Adipose tissue (tissue), 3 donors: ENCODE results near the gene EHBP1. TPM values are rescaled to one million over a fixed set of nuclear protein-coding genes. Genes with fewer than 3 reads are reported as not detected.

Experiments used
- H3K27ac ChIP-seq: one replicate; pipeline ENCODE4 v1.5.1; 2013; ENCODE audit warnings: low read depth, low read length
- WGBS, 3 donors: extraction: QIAGEN DNeasy Blood & Tissue Kit; methylation state at CpG; one replicate each; pipeline ENCODE4 v1.1.7; 2013; 5-methylcytosine and 5-hydroxymethylcytosine counted together
- polyA plus RNA-seq, 3 donors: library from polyadenylated mRNA; stranded (reverse); fragments of 200-250 nt; gene quantifications; one replicate each; pipeline ENCODE4 v1.2.3, GENCODE V29; 2013
- donor health status: healthy with polysubstance abuse.
- donor health status: Bipolar disorder and iron deficiency.
- donor health status: healthy.

EHBP1 gene
- polyA plus RNA-seq, 3 donors: 11.7 to 59.5 (median 33.7) TPM

- 23 to 93% (median 93%) methylated on average over 2 of the region's 2 CpGs for WGBS, 3 donors
These were observed 54.5 kb downstream of the EHBP1 start for GRCh38 chr2:62760026-62760425.

DNA sequence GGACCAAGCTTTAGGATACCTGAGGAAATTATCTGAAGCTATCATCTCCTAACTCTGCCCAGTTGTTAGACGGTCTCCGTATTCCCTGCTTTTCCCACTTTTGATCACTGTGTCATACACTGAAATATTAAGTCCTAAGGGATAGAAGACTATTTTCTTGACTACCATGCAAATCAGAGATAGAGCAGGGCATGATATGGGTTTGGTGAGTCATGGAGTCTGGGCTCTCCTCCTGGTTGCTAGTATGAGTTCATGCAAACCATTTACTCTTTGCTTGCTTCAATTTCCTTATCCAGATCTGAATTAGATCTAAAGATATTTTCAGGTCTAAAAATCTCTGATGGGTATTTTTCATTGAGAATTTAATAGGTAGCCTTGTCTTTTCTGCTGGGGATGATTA is 55.0 kb downstream of the EHBP1 start:
- H3K27ac ChIP-seq: no peak overlapping the region
- WGBS, 3 donors: 58 to 76% (median 71%) methylated on average over 2 of the region's 2 CpGs

More at GRCh38 chr2:62760026-62760425, 54.5 kb downstream of the EHBP1 start:
- H3K27ac ChIP-seq: no peak overlapping the region

DNA sequence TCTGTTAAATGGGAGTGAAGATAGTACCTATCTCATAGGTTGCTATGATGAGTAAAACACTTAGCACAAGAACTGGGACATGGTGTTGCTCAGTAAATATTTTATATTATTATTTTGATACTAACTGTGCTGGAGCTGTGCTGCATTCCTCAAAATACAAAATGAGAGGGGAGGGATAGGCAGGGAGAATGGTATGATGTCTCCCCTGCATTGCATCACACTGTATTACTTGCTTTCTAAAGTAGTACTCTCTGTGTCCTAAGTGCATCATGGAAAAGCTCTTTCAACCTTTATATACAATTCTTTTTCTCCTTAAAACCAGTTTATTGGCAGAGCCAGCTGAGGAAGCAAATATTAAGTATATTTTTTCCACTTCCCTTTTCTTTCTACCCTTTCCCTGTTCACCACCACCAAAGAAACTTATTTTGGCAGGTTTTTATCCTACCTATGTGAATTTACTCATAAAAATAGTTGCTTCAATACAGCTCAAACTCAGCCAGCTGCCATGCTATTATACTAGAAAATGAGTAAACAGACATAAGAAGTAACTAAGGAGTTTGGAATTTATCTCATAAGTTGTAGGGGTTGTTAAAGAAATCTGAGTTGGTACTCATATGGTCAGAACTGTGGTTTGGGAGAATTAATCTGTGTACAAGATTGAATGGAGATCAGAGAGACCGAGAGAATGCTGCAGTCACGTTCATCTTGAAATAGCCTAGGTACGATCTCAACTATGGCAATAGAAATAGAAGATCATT is 60.3 kb downstream of the EHBP1 start:
- 97 to 99% (median 99%) methylated on average over 3 of the region's 3 CpGs for WGBS, 3 donors
- no peak overlapping the region for H3K27ac ChIP-seq

DNA sequence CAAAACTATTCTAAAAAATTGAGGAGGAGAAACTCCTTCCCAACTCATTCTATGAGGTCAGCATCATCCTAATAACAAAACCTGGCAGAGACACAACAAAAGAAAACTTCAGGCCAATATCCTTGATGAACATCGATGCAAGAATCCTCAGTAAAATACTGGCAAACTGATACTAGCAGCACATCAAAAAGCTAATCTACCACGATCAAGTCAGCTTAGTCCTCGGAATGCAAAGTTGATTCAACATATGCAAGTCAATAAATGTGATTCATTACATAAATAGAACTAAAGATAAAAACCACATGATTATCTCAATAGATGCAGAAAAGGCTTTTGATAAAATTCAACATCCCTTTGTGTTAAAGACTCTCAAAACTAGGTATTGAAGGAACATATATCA is 63.1 kb downstream of the EHBP1 start:
- H3K27ac ChIP-seq: no peak overlapping the region
- 66 to 84% (median 79%) methylated on average over 3 of the region's 3 CpGs for WGBS, 3 donors

DNA sequence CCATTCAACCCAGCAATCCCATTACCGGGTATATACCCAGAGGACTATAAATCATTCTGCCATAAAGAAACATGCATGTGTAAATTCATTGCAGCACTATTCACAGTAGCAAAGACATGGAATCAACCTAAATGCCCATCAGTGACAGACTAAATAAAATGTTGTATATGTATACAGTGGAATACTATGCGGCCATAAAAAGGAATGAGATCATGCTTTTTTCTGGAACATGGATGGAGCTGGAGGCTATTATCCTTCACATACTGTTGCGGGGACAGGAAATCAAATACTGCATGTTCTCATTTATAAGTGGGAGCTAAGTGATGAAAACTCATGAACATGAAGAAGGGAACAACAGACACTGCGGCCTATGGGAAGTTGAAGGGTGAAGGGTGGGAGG is 65.1 kb downstream of the EHBP1 start:
- 74% methylated on average over 4 of the region's 4 CpGs for WGBS, 3 donors
- H3K27ac ChIP-seq: no peak overlapping the region

DNA sequence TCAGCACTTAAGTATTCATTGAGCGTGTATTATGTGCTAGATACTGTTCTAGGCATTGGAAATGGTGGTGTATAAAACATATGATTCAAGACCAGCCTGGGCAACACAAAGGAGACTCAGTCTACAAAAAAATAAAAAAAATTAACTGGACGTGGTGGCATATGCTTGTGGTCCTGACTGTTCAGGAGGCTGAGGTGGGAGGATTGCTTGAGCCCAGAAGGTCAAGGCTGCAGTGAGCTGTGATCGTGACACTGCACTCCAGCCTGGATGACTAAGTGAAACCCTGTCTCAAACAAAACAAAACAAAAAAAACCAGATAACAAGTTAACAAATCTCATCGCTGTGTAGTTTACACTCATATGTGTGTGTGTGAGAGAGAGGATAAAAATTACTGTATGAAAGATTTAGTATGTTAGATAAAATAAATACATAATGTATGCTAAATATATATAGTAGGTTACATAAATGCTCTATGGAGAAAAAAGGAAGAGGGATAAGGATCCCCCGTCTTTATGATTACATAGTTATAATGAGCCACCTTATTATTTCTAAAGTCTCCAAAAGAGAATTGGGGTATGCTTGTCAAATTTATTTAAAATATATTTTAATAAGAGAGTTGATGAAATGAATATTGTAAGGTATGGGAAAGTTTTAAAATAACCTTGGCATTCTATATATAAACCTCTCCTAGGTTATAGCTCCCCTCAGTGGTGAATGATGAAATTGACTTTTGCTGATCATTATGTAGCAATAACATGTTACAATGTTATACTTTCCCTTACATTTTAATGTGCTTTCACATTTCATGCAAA is 69.2 kb downstream of the EHBP1 start:
- WGBS, 3 donors: 55 to 69% (median 68%) methylated on average over 5 of the region's 5 CpGs
- no peak overlapping the region for H3K27ac ChIP-seq

GRCh38 chr2:62775367-62775668 is 69.8 kb downstream of the EHBP1 start:
- 32 to 38% (median 36%) methylated on average over 2 of the region's 2 CpGs for WGBS, 3 donors

GRCh38 chr2:62783679-62784078 is 78.2 kb downstream of the EHBP1 start:
- H3K27ac ChIP-seq: no peak overlapping the region

More at GRCh38 chr2:62775367-62775668, 69.8 kb downstream of the EHBP1 start:
- H3K27ac ChIP-seq: no peak overlapping the region

- 49 to 71% (median 69%) methylated on average over 2 of the region's 2 CpGs for WGBS, 3 donors
- H3K27ac ChIP-seq: no peak overlapping the region
These were observed 78.8 kb downstream of the EHBP1 start for GRCh38 chr2:62784341-62784740.

DNA sequence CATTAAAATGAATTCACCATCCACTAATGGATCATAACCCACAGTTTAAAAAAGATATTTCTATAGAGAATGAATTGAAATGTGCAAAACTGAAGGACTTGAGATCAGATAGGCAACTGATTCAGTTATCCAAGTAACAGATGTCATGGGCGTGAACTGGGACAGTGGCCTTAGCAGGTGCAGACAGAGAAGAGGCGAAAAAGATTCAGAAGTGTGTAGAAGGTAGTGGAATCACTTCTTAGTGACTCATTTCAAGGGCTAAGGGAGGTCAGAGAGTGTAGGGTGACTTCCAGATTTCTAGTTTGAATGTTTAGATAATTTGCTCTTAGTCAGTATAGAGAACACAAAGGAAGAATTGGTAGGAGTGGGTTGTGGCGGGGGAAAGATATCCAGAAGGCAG is 79.7 kb downstream of the EHBP1 start:
- WGBS, 3 donors: 93 to 97% (median 97%) methylated on average over 3 of the region's 3 CpGs
- no peak overlapping the region for H3K27ac ChIP-seq

DNA sequence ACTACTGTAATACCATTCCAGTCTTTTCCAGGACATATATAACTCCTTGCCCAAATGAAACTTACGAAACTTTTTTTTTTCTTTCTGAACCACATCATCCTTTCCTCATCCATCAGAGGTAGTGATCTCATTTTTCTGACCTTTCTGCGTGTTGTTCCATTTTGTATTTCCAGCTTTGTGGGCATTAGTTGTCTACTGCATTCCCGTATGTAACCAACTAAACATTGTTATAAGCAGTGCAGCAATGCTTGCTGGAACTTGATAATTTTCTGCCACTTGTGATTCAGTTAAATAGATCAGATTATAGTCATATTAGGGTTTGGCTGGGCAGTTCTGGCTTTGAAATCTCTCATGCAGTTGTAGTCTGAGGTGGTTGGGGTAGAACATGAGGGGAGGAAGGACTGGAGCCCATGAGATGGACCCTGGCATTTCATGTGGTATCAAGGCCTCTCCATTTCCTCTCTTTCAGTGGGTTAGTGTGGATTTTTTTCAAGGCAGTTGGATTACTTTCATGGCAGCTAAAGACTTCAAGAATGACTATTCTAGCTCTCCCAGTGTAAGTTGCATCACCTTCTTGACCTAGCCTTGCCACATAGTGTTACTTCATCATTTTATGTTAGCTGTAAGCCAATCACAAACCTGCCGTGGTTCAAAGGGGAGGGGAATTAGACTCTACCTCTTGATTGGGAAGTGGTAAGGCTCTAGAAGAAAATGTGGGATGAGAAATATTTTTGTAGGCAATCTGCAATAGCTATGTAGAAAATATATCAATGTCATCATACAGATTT is 80.5 kb downstream of the EHBP1 start:
- no peak overlapping the region for H3K27ac ChIP-seq
- WGBS, 3 donors: 87 to 93% (median 87%) methylated on average over 4 of the region's 4 CpGs

GRCh38 chr2:62787386-62787785 is 81.9 kb downstream of the EHBP1 start:
- H3K27ac ChIP-seq: no peak overlapping the region
- WGBS, 3 donors: 20 to 46% (median 39%) methylated on average over 2 of the region's 2 CpGs

DNA sequence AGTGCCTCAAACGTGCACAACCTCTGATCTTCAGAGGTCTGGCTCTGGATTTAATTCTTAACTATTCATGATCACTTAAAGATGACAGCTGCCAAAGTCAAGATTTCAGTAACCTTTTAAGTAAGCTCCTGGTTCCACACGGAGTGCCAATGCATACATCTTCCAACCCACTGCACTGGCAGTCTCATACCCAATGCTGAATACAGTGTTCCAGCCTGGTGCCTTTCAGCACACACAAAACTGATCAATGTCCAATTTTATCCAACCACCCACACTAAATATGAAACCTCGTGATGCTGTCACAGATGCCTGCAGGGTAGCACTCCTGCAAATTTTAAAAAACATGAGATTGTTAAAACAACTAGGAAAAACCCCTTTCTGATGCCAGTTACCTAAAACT is 84.0 kb downstream of the EHBP1 start:
- WGBS, 3 donors: 26 to 69% (median 54%) methylated on average over 3 of the region's 3 CpGs
- H3K27ac ChIP-seq: no peak overlapping the region

GRCh38 chr2:62789918-62790317 is 84.4 kb downstream of the EHBP1 start:
- H3K27ac ChIP-seq: no peak overlapping the region
- WGBS, 3 donors: 33 to 74% (median 56%) methylated on average over 3 of the region's 3 CpGs

DNA sequence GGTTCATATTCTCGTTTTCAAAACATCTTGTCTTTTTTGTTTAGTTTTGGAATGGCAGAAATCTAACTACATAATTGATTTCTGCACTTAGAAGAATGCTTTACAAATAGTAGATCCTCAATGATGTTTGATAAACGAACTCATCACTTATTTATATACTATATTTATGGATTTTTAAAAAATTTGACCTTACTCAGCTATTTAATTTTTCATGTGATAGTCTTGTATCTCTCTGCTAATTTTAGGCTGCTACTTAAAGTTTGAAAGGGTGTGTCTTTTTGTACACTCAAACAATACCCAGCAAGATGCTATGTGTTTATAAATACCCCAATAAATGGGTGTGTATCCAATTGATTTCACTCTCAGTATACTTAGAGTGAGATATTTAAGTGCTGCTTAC is 86.9 kb downstream of the EHBP1 start:
- WGBS, 3 donors: 77 to 88% (median 85%) methylated on average over 2 of the region's 2 CpGs
- H3K27ac ChIP-seq: no peak overlapping the region

DNA sequence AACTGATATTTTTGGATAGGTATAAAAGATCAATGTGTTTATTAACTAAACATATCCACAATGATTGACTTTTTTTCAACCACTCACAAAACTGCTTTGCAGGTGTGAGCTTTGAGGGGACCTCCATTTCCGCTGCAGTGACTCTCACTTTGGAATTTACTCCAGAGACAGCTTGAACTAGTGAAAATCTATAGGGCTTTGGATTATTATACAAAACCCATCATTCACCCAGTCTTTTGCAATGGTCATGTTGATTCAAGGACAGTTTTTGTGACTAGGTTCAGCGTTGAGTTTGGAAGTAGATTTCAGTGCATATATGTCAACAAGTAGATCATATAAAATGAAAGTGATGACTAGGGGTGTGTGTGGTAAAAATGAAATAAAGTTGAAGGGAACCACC is 87.7 kb downstream of the EHBP1 start:
- no peak overlapping the region for H3K27ac ChIP-seq
- WGBS, 3 donors: 94 to 96% (median 95%) methylated on average over 2 of the region's 2 CpGs

GRCh38 chr2:62794791-62795190 is 89.3 kb downstream of the EHBP1 start:
- WGBS, 3 donors: 8 to 44% (median 38%) methylated on average over 2 of the region's 2 CpGs
- H3K27ac ChIP-seq: no peak overlapping the region

GRCh38 chr2:62795341-62795740 is 89.8 kb downstream of the EHBP1 start:
- no peak overlapping the region for H3K27ac ChIP-seq

GRCh38 chr2:62797107-62797506 is 91.6 kb downstream of the EHBP1 start:
- WGBS, 3 donors: 53 to 95% (median 91%) methylated on average over 2 of the region's 2 CpGs
- no peak overlapping the region for H3K27ac ChIP-seq
